WTC11 (cell line): ENCODE results near the gene ADAM17.

ENCODE experiments used
- ZNF317 ChIP-seq: sonication (generic); formaldehyde crosslinking; IDR thresholded peaks from 2 replicates; pipeline ENCODE4 v1.8.1; 2023; ENCODE audit warnings: low read depth, mild to moderate bottlenecking, moderate library complexity, missing genetic modification reagents, borderline replicate concordance
- TF ChIP-seq, protein P1 (sequence below): fragments of 200-600 bp; IDR thresholded peaks from 2 replicates; pipeline ENCODE4 v1.8.0; 2022; ENCODE audit warnings: antibody characterized with exemption

DNA sequence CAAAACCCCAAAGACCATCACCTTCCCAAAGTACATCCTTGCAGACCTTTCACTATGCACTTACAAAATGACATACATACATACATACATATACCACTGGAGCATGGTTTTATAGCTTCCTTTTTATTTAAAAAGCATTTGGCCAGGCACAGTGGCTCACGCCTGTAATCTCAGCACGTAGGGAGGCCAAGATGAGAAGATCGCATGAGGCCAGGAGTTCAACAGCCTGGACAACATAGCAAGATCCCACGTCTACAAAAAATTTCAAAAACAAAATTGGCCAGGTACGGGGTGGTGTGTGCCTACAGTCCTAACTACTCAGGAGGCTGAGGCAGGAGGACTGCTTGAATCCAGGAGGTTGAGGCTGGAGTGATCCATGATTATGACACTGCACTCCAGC, 29.9 kb upstream of the ADAM17 start:
- no peak for TF ChIP-seq ZNF317
- TF ChIP-seq, protein P1, sequence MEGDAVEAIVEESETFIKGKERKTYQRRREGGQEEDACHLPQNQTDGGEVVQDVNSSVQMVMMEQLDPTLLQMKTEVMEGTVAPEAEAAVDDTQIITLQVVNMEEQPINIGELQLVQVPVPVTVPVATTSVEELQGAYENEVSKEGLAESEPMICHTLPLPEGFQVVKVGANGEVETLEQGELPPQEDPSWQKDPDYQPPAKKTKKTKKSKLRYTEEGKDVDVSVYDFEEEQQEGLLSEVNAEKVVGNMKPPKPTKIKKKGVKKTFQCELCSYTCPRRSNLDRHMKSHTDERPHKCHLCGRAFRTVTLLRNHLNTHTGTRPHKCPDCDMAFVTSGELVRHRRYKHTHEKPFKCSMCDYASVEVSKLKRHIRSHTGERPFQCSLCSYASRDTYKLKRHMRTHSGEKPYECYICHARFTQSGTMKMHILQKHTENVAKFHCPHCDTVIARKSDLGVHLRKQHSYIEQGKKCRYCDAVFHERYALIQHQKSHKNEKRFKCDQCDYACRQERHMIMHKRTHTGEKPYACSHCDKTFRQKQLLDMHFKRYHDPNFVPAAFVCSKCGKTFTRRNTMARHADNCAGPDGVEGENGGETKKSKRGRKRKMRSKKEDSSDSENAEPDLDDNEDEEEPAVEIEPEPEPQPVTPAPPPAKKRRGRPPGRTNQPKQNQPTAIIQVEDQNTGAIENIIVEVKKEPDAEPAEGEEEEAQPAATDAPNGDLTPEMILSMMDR, result no peak
